HepG2 (cell line): ENCODE data around the gene NEK8. TPM values are rescaled to one million over a fixed set of nuclear protein-coding genes. Genes with fewer than 3 reads are reported as not detected.

Experiments
- ARID2 ChIP-seq: sonication (generic); formaldehyde crosslinking; IDR thresholded peaks from 2 replicates; pipeline ENCODE4 v1.8.1; 2022; ENCODE audit warnings: mild to moderate bottlenecking, missing genetic modification reagents, borderline replicate concordance
- BORCS8-MEF2B ChIP-seq: sonication (generic); formaldehyde crosslinking; IDR thresholded peaks from 2 replicates; pipeline ENCODE4 v1.8.0; 2022; ENCODE audit warnings: mild to moderate bottlenecking, missing genetic modification reagents
- ETV5 ChIP-seq: IDR thresholded peaks from 2 replicates; pipeline ENCODE4 v1.6.1; 2018; ENCODE audit warnings: missing biosample characterization, missing genetic modification reagents, inconsistent platforms, borderline replicate concordance
- GATAD2A ChIP-seq: IDR thresholded peaks from 2 replicates; pipeline ENCODE4 v1.6.1; 2016
- HMG20A ChIP-seq: IDR thresholded peaks from 2 replicates; pipeline ENCODE4 v1.6.1; 2016; ENCODE audit warnings: borderline replicate concordance
- NPAS2 ChIP-seq: sonication (generic); formaldehyde crosslinking; IDR thresholded peaks from 2 replicates; pipeline ENCODE4 v1.8.0; 2022; ENCODE audit warnings: mild to moderate bottlenecking, missing genetic modification reagents, borderline replicate concordance
- NR2C2 ChIP-seq: sonication (generic); formaldehyde crosslinking; IDR thresholded peaks from 2 replicates; pipeline ENCODE4 v1.4.0; 2020; ENCODE audit warnings: missing genetic modification reagents, mild to moderate bottlenecking, moderate library complexity, borderline replicate concordance
- SP5 ChIP-seq: IDR thresholded peaks from 2 replicates; pipeline ENCODE4 v1.6.1; 2016; ENCODE audit warnings: low read depth, borderline replicate concordance
- SRF ChIP-seq: IDR thresholded peaks from 2 replicates; pipeline ENCODE4 v1.6.1; 2011; ENCODE audit warnings: mild to moderate bottlenecking, low read depth, low read length, moderate library complexity
- ZNF260 ChIP-seq: sonication (generic); formaldehyde crosslinking; IDR thresholded peaks from 2 replicates; pipeline ENCODE4 v1.4.0; 2020; ENCODE audit warnings: missing genetic modification reagents, low read depth, mild to moderate bottlenecking, borderline replicate concordance
- ZNF703 ChIP-seq: sonication (generic); formaldehyde crosslinking; IDR thresholded peaks from 2 replicates; pipeline ENCODE4 v1.5.1; 2020; ENCODE audit warnings: missing genetic modification reagents, mild to moderate bottlenecking, moderate library complexity, borderline replicate concordance
- ZNF781 ChIP-seq: sonication (generic); formaldehyde crosslinking; IDR thresholded peaks from 2 replicates; pipeline ENCODE4 v1.5.1; 2020; ENCODE audit warnings: borderline replicate concordance, mild to moderate bottlenecking, missing genetic modification reagents; ENCODE audit errors: not compliant biosample characterization
- polyA plus RNA-seq, 8 experiments: library from polyadenylated mRNA; depleted of rRNA in 3 of 8; stranded (reverse) in 7 of 8; unstranded in 1 of 8; fragments of >200 nt; fragmentation: Illumina TruSeq in 4 of 8; extraction: Trizol in 4 of 8; gene quantifications; 2 replicates each; pipeline versions ENCODE4 v1.2.1 to v1.2.3, GENCODE V29; 2011 to 2016; ENCODE audit warnings: low read depth in 4 of 8, missing spikeins in 1 of 8, mixed read lengths in 1 of 8; ENCODE audit not compliant: insufficient read depth in 1 of 8
- total RNA-seq, 5 experiments: library from RNA; depleted of rRNA; stranded (reverse); fragments of >200 nt; fragmentation: Illumina TruSeq; extraction: Trizol; gene quantifications; 2 replicates each; pipeline ENCODE4 v1.2.3, GENCODE V29; 2016; ENCODE audit warnings: low read depth in 1 of 5
- TF ChIP-seq, protein P1 (sequence below): sonication (generic); formaldehyde crosslinking; conservative IDR thresholded peaks from 2 replicates; pipeline ENCODE4 v1.4.0; 2020; ENCODE audit warnings: mild to moderate bottlenecking, missing genetic modification reagents, moderate library complexity
- TF ChIP-seq, protein P2 (sequence below): sonication (generic); formaldehyde crosslinking; IDR thresholded peaks from 2 replicates; pipeline ENCODE4 v1.5.0; 2020; ENCODE audit warnings: missing genetic modification reagents
- TF ChIP-seq, protein P3 (sequence below): fragments of 450-650 bp; IDR thresholded peaks from 2 replicates; pipeline ENCODE4 v1.6.1; 2017; ENCODE audit warnings: mild to moderate bottlenecking

NEK8 gene
- total and polyA plus RNA-seq, 2 of the 13 experiments (the other 11 are each of a cell fraction or from before 2014, with no cell fraction given) = 5.8 to 13.5 TPM

DNA sequence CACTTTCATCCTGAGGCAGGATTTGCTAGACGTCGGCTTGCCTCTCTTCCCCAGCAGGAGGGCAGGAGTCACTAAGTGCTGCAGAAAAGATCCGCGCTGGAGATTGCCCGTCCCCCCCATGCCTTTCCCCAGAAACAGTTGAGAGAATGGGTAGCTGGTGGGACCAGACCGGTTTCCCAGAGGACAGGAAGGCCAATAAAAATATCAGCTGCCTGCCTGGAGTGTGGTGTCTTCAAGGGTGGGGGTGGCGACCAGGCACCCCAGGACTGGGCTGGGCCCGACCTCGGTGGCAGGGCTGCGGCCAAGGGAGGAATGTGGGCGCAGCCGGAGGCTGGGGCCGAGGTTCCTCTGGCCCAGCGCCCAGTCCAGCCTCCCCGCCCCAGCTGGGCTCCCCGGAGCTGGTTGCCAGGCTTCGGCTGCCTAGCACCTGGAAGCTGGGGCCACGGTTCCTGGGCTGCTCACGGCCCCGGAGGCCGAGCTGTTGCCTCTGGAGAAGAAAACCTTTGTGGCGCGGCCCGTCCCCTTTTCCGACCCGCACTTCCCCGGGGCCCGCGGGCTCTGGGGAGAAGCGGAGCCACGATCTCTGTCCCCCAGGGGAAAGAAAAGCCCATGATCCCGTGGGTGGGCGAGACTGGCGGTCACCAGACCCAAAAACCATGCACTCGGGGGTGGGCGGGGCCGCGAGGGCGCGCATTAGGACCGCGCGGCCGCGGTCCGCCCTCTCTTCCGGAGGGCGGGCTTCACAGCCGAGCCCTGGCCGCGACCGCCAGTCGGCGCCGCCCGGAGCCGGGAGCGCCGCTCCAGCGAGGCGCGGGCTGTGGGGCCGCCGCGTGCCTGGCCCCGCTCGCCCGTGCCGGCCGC, 14.9 kb downstream of the NEK8 start, which contains the start of gene TRAF4 (continued):
- TF ChIP-seq, protein P1, sequence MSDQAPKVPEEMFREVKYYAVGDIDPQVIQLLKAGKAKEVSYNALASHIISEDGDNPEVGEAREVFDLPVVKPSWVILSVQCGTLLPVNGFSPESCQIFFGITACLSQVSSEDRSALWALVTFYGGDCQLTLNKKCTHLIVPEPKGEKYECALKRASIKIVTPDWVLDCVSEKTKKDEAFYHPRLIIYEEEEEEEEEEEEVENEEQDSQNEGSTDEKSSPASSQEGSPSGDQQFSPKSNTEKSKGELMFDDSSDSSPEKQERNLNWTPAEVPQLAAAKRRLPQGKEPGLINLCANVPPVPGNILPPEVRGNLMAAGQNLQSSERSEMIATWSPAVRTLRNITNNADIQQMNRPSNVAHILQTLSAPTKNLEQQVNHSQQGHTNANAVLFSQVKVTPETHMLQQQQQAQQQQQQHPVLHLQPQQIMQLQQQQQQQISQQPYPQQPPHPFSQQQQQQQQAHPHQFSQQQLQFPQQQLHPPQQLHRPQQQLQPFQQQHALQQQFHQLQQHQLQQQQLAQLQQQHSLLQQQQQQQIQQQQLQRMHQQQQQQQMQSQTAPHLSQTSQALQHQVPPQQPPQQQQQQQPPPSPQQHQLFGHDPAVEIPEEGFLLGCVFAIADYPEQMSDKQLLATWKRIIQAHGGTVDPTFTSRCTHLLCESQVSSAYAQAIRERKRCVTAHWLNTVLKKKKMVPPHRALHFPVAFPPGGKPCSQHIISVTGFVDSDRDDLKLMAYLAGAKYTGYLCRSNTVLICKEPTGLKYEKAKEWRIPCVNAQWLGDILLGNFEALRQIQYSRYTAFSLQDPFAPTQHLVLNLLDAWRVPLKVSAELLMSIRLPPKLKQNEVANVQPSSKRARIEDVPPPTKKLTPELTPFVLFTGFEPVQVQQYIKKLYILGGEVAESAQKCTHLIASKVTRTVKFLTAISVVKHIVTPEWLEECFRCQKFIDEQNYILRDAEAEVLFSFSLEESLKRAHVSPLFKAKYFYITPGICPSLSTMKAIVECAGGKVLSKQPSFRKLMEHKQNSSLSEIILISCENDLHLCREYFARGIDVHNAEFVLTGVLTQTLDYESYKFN = 0 out of 2 replicates have a peak, but pooled peaks have one; percentile 11
- no peak for TF ChIP-seq HMG20A
- TF ChIP-seq ARID2 (CRISPR knock-in tag) = no peak
- TF ChIP-seq, protein P2, sequence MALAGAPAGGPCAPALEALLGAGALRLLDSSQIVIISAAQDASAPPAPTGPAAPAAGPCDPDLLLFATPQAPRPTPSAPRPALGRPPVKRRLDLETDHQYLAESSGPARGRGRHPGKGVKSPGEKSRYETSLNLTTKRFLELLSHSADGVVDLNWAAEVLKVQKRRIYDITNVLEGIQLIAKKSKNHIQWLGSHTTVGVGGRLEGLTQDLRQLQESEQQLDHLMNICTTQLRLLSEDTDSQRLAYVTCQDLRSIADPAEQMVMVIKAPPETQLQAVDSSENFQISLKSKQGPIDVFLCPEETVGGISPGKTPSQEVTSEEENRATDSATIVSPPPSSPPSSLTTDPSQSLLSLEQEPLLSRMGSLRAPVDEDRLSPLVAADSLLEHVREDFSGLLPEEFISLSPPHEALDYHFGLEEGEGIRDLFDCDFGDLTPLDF (CRISPR knock-in tag) = peak; percentile 57; the same call in 1 of the 2 replicates
- TF ChIP-seq SP5 (CRISPR knock-in tag) = peak; percentile 59
- no peak for TF ChIP-seq NPAS2 (CRISPR knock-in tag)
- TF ChIP-seq SRF = no peak
- TF ChIP-seq, protein P3, sequence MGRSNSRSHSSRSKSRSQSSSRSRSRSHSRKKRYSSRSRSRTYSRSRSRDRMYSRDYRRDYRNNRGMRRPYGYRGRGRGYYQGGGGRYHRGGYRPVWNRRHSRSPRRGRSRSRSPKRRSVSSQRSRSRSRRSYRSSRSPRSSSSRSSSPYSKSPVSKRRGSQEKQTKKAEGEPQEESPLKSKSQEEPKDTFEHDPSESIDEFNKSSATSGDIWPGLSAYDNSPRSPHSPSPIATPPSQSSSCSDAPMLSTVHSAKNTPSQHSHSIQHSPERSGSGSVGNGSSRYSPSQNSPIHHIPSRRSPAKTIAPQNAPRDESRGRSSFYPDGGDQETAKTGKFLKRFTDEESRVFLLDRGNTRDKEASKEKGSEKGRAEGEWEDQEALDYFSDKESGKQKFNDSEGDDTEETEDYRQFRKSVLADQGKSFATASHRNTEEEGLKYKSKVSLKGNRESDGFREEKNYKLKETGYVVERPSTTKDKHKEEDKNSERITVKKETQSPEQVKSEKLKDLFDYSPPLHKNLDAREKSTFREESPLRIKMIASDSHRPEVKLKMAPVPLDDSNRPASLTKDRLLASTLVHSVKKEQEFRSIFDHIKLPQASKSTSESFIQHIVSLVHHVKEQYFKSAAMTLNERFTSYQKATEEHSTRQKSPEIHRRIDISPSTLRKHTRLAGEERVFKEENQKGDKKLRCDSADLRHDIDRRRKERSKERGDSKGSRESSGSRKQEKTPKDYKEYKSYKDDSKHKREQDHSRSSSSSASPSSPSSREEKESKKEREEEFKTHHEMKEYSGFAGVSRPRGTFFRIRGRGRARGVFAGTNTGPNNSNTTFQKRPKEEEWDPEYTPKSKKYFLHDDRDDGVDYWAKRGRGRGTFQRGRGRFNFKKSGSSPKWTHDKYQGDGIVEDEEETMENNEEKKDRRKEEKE = no peak
- peak; percentile 13 for TF ChIP-seq ZNF781
- TF ChIP-seq BORCS8-MEF2B = peak; percentile 18
- peak; percentile 7; the same call in 1 of the 2 replicates for TF ChIP-seq ETV5
- no peak for TF ChIP-seq ZNF703 (CRISPR knock-in tag)
- TF ChIP-seq GATAD2A (CRISPR knock-in tag) = no peak
- TF ChIP-seq ZNF260 (CRISPR knock-in tag) = no peak
- no peak; the same call in 1 of the 2 replicates for TF ChIP-seq NR2C2 (CRISPR knock-in tag)
